ENCODE data around the gene CDK11B.

Gene CDK11B

GRCh38 chr1:1612104-1612400 lies 46.8 kb downstream of the CDK11B start:
- TF ChIP-seq, protein P1, sequence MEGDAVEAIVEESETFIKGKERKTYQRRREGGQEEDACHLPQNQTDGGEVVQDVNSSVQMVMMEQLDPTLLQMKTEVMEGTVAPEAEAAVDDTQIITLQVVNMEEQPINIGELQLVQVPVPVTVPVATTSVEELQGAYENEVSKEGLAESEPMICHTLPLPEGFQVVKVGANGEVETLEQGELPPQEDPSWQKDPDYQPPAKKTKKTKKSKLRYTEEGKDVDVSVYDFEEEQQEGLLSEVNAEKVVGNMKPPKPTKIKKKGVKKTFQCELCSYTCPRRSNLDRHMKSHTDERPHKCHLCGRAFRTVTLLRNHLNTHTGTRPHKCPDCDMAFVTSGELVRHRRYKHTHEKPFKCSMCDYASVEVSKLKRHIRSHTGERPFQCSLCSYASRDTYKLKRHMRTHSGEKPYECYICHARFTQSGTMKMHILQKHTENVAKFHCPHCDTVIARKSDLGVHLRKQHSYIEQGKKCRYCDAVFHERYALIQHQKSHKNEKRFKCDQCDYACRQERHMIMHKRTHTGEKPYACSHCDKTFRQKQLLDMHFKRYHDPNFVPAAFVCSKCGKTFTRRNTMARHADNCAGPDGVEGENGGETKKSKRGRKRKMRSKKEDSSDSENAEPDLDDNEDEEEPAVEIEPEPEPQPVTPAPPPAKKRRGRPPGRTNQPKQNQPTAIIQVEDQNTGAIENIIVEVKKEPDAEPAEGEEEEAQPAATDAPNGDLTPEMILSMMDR (conservative IDR thresholded peaks at IDR 0.05; ENCODE audit: low read depth, low read length) = no peak
- DNase-seq (ENCODE audit: low read depth) = no peak

GRCh38 chr1:1610796-1611195 lies 48.0 kb downstream of the CDK11B start:
- TF ChIP-seq, protein P1 (conservative IDR thresholded peaks at IDR 0.05; ENCODE audit: low read depth, low read length) = no peak
- H3K4me3 ChIP-seq (ENCODE audit: low read length) = no peak overlapping the region
- DNase-seq (ENCODE audit: low read depth) = no peak

More at GRCh38 chr1:1612104-1612400, 46.8 kb downstream of the CDK11B start:
- H3K4me3 ChIP-seq (ENCODE audit: low read length) = no peak overlapping the region

- TF ChIP-seq, protein P1 (conservative IDR thresholded peaks at IDR 0.05; ENCODE audit: low read depth, low read length) = no peak
- DNase-seq (ENCODE audit: low read depth) = no peak
- no peak overlapping the region for H3K4me3 ChIP-seq (ENCODE audit: low read length)
Measured at GRCh38 chr1:1609822-1610485, 48.9 kb downstream of the CDK11B start.

DNA sequence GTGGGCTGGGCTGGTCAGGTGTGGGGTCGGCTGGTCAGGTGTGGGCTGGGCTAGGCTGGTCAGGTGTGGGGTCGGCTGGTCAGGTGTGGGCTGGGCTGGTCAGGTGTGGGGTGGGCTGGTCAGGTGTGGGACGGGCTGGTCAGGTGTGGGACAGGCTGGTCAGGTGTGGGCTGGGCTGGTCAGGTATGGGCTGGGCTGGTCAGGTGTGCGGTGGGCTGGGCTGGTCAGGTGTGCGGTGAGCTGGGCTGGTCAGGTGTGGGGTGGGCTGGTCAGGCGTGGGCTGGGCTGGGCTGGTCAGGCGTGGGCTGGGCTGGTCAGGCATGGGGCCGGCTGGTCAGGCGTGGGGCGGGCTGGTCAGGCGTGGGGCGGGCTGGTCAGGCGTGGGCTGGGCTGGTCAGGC lies 52.6 kb downstream of the CDK11B start:
- H3K4me3 ChIP-seq (ENCODE audit: low read length) = no peak overlapping the region
- TF ChIP-seq, protein P1 (conservative IDR thresholded peaks at IDR 0.05; ENCODE audit: low read depth, low read length) = no peak
- no peak for DNase-seq (ENCODE audit: low read depth)

GRCh38 chr1:1605724-1606123 lies 53.1 kb downstream of the CDK11B start:
- no peak for DNase-seq (ENCODE audit: low read depth)
- TF ChIP-seq, protein P1 (conservative IDR thresholded peaks at IDR 0.05; ENCODE audit: low read depth, low read length) = no peak
- no peak overlapping the region for H3K4me3 ChIP-seq (ENCODE audit: low read length)

GRCh38 chr1:1605034-1605591 lies 53.7 kb downstream of the CDK11B start:
- H3K4me3 ChIP-seq (ENCODE audit: low read length) = no peak overlapping the region
- TF ChIP-seq, protein P1 (conservative IDR thresholded peaks at IDR 0.05; ENCODE audit: low read depth, low read length) = no peak
- no peak for DNase-seq (ENCODE audit: low read depth)

- no peak for DNase-seq (ENCODE audit: low read depth)
- TF ChIP-seq, protein P1 (conservative IDR thresholded peaks at IDR 0.05; ENCODE audit: low read depth, low read length) = no peak
- no peak overlapping the region for H3K4me3 ChIP-seq (ENCODE audit: low read length)
Measured at GRCh38 chr1:1604374-1605033, 54.3 kb downstream of the CDK11B start.

Data from retinal pigment epithelial cell (primary cell).